Adrenal gland (tissue), 12 donors: ENCODE measurements around the gene PDE3A. TPM values are rescaled to one million over a fixed set of nuclear protein-coding genes. Genes with fewer than 3 reads are reported as not detected.

Experiments
- DNase-seq, 7 donors: peaks; one replicate each; pipeline ENCODE4 v3.0.0-alpha.2; 2019 to 2020
- H3K27ac ChIP-seq, 5 donors: fragments of 200-600 bp; sonication (generic) in 4 of 5; 1 replicate in 3 of 5; 2 replicates in 2 of 5; pipeline versions ENCODE4 v1.5.1 to v1.8.0; 2016 to 2020; ENCODE audit warnings: mild to moderate bottlenecking in 1 of 5
- H3K27me3 ChIP-seq: fragments of 200-600 bp; 2 replicates; pipeline ENCODE4 v1.8.0; 2021
- H3K36me3 ChIP-seq, 2 donors: fragments of 200-600 bp; replicated peaks in 1 of 2; 1 replicate in 1 of 2; 2 replicates in 1 of 2; pipeline versions ENCODE4 v1.5.1 to v1.8.0; 2018 to 2022
- H3K4me1 ChIP-seq, 2 donors: fragments of 200-600 bp; replicated peaks in 1 of 2; 1 replicate in 1 of 2; 2 replicates in 1 of 2; pipeline versions ENCODE4 v1.5.1 to v1.8.0; 2018 to 2021
- H3K4me3 ChIP-seq, 4 donors: fragments of 200-600 bp; sonication (generic) in 3 of 4; one replicate each; pipeline ENCODE4 v1.5.1; 2016 to 2018
- H3K9me3 ChIP-seq, 3 donors: fragments of 200-600 bp; sonication (generic) in 1 of 3; replicated peaks in 1 of 3; 1 replicate in 2 of 3; 2 replicates in 1 of 3; pipeline versions ENCODE4 v1.5.1 to v1.8.0; 2016 to 2021
- POLR2A ChIP-seq, 2 donors: fragments of 450-650 bp; IDR thresholded peaks; one replicate each; pipeline ENCODE4 v1.6.1; 2017; ENCODE audit warnings: antibody characterized with exemption in 2 of 2, mild to moderate bottlenecking in 2 of 2, moderate library complexity in 1 of 2
- WGBS, 4 donors: extraction: QIAGEN DNeasy Blood & Tissue Kit in 2 of 4; methylation state at CpG; one replicate each; pipeline versions ENCODE4 v1.1.5 to v1.1.7; 2013 to 2017; 5-methylcytosine and 5-hydroxymethylcytosine counted together
- intact Hi-C, 2 donors: fragments of 100-400 bp; cut with DNase I; formaldehyde crosslinking; loops; one replicate each; pipeline versions ENCODE4 v1.14.1 to v1.15.0; 2022 to 2023
- polyA plus RNA-seq, 3 donors: library from polyadenylated mRNA; stranded (reverse); fragments of 200-250 nt in 2 of 3; fragments of 350-450 nt in 1 of 3; fragmentation: Illumina TruSeq in 1 of 3; extraction: RNeasy Lipid Tissue Mini Kit (QIAGEN cat#74804) in 1 of 3; gene quantifications; one replicate each; pipeline ENCODE4 v1.2.3, GENCODE V29; 2013 to 2014
- total RNA-seq, 9 donors: library from RNA; depleted of rRNA in 4 of 9; stranded (reverse); fragments of >200 nt in 4 of 9; fragments of 120-200 nt in 1 of 9; fragmentation: NEBNext Ultra II Directional in 1 of 9; extraction: Animal tissue kit (Norgen Biotek cat#: 25700) in 1 of 9; gene quantifications; one replicate each; pipeline versions ENCODE4 v1.1.0 to v1.2.4, GENCODE V29; 2013 to 2023
- TF ChIP-seq, protein P1 (sequence below), 6 experiments: fragments of 450-650 bp in 4 of 6; fragments of 200-600 bp in 2 of 6; sonication (generic) in 1 of 6; IDR thresholded peaks; 1 replicate in 5 of 6; 2 replicates in 1 of 6; pipeline versions ENCODE4 v1.5.1 to v1.8.0; 2016 to 2021; ENCODE audit warnings: antibody characterized with exemption in 6 of 6, mild to moderate bottlenecking in 2 of 6, moderate library complexity in 1 of 6
- donor health status: healthy with polysubstance abuse.
- donor health status: Bipolar disorder and iron deficiency.
- donor health status: DM: yes; HTN: yes; CAD: no.
- donor health status: DM: no; HTN: no; CAD: no.
- donor health status: DM: no; HTN: no; CAD: no.
- donor health status: DM: yes; HTN: yes; CAD: no.

PDE3A gene
- total and polyA plus RNA-seq, 12 donors: 0.61 to 4.6 (median 1.4) TPM

DNA sequence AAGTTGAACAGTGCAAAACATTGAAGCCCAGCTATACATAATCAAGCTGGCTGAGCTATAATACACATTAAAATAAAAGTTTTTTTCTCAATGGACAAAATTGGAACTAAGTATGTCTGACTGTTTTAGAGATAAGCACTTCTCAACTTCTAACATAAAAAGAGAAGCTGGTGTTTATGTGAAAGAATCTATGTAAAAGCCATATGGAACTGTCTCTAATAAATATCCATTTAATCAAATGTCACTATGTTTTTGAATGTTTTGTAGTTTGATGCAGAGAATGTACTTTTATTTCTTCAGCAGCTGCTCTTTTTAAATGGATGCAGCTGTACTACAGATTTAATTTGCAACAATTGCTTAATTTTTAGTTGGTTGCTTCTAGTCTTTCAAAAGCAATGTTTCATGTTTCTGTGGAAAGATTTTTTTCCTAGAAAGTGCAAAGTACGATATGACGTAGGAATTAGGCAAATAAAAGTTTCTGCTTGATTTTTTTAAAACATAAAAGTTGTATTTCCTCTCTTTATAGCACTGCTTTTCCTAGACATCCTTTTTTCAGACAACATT is 114.2 kb downstream of the PDE3A start:
- no peak overlapping the region for H3K27ac ChIP-seq
- intact Hi-C loops: no loop called here
- no peak for DNase-seq
- no peak overlapping the region for H3K4me3 ChIP-seq
- H3K4me1 ChIP-seq: no peaks in the 10 kb centered on the region
- WGBS, 4 donors: 73 to 81% (median 75%) methylated on average over 2 of the region's 2 CpGs
- H3K36me3 ChIP-seq: no peaks in the 10 kb centered on the region
- no peaks in the 10 kb centered on the region for H3K9me3 ChIP-seq
- no peaks in the 10 kb centered on the region for H3K27me3 ChIP-seq
- no peak for TF ChIP-seq POLR2A (IDR thresholded peaks at IDR 0.05)

- no peaks in the 10 kb centered on the region for H3K27me3 ChIP-seq
- H3K4me3 ChIP-seq: no peak overlapping the region
- no peaks in the 10 kb centered on the region for H3K36me3 ChIP-seq
- H3K9me3 ChIP-seq: no peaks in the 10 kb centered on the region
- H3K4me1 ChIP-seq: no peaks in the 10 kb centered on the region
- TF ChIP-seq, protein P1, sequence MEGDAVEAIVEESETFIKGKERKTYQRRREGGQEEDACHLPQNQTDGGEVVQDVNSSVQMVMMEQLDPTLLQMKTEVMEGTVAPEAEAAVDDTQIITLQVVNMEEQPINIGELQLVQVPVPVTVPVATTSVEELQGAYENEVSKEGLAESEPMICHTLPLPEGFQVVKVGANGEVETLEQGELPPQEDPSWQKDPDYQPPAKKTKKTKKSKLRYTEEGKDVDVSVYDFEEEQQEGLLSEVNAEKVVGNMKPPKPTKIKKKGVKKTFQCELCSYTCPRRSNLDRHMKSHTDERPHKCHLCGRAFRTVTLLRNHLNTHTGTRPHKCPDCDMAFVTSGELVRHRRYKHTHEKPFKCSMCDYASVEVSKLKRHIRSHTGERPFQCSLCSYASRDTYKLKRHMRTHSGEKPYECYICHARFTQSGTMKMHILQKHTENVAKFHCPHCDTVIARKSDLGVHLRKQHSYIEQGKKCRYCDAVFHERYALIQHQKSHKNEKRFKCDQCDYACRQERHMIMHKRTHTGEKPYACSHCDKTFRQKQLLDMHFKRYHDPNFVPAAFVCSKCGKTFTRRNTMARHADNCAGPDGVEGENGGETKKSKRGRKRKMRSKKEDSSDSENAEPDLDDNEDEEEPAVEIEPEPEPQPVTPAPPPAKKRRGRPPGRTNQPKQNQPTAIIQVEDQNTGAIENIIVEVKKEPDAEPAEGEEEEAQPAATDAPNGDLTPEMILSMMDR (IDR thresholded peaks at IDR 0.05): no peak
- TF ChIP-seq POLR2A (IDR thresholded peaks at IDR 0.05): no peak
- 82 to 95% (median 89%) methylated on average over 1 of the region's 1 CpG for WGBS, 4 donors
- no peak for DNase-seq
- no peak overlapping the region for H3K27ac ChIP-seq
- intact Hi-C loops: no loop called here
Observed at GRCh38 chr12:20483776-20484175, 115.4 kb downstream of the PDE3A start.

DNA sequence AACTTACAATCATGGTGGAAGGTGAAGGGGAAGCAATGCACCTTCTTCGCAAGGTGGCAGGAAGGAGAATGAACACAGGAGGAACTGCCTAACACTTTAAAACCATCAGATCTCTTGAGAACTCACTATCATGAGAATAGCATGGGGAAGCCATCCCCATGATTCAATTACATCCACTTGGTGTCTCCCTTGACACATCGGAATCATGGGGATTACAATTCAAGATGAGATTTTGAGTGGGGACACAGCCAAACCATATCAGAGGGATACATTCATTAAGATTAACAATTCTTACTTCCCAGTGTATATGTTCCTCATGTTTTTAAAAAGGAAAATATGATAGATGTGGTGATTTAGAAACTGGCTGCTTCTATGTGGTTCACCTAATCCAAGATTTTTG is 117.9 kb downstream of the PDE3A start:
- no peaks in the 10 kb centered on the region for H3K36me3 ChIP-seq
- H3K27ac ChIP-seq: no peak overlapping the region
- 93 to 100% (median 95%) methylated on average over 2 of the region's 2 CpGs for WGBS, 4 donors
- H3K9me3 ChIP-seq: no peaks in the 10 kb centered on the region
- no peak for TF ChIP-seq POLR2A (IDR thresholded peaks at IDR 0.05)
- TF ChIP-seq, protein P1 (IDR thresholded peaks at IDR 0.05): no peak
- no peak overlapping the region for H3K4me3 ChIP-seq
- H3K27me3 ChIP-seq: no peaks in the 10 kb centered on the region
- H3K4me1 ChIP-seq: no peaks in the 10 kb centered on the region
- no peak for DNase-seq
- intact Hi-C loops: no loop called here

DNA sequence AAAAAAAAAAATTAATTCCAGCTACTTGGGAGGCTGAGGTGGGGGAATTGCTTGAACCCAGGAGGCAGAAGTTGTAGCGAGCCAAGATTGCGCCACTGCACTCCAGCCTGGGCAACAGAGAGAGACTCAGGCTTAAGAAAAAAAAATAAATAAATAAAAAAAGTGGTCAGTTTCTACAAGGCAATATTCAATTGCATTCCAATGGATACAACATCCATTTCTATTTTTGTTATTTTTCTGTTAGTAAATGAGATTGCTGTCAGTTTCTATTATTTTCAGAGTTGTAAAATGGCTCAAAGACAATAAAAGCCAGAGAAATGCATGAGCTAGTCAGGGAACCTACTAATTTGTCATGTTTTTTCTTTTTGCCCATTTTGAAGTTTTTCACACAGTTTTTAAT is 119.2 kb downstream of the PDE3A start:
- intact Hi-C loops: no loop called here
- Histone ChIP-seq H3K27me3 (no peaks in the 10 kb centered on the region), H3K27ac (no peak overlapping the region), H3K9me3 (no peaks in the 10 kb centered on the region), H3K4me3 (no peak overlapping the region), H3K4me1 (no peaks in the 10 kb centered on the region), H3K36me3 (no peaks in the 10 kb centered on the region)
- DNase-seq: no peak
- WGBS, 4 donors: 89 to 94% (median 91%) methylated on average over 2 of the region's 2 CpGs
- TF ChIP-seq POLR2A (IDR thresholded peaks at IDR 0.05): no peak
- TF ChIP-seq, protein P1 (IDR thresholded peaks at IDR 0.05): no peak

GRCh38 chr12:20489645-20490044 is 121.3 kb downstream of the PDE3A start:
- H3K27me3 ChIP-seq: no peaks in the 10 kb centered on the region
- no peak overlapping the region for H3K27ac ChIP-seq
- TF ChIP-seq, protein P1 (IDR thresholded peaks at IDR 0.05): no peak
- no peak for TF ChIP-seq POLR2A (IDR thresholded peaks at IDR 0.05)
- WGBS, 4 donors: 40 to 58% (median 50%) methylated on average over 1 of the region's 1 CpG
- no peaks in the 10 kb centered on the region for H3K36me3 ChIP-seq
- intact Hi-C loops: no loop called here
- H3K9me3 ChIP-seq: no peaks in the 10 kb centered on the region
- no peak for DNase-seq
- H3K4me3 ChIP-seq: no peak overlapping the region
- no peaks in the 10 kb centered on the region for H3K4me1 ChIP-seq
